ENCODE data around the gene CBX3.
"Not testable (repeated sequence)": the region's sequence is repeated elsewhere in the genome, so short reads cannot be mapped to it uniquely, and the experiment has no call there.

CBX3 gene

DNA sequence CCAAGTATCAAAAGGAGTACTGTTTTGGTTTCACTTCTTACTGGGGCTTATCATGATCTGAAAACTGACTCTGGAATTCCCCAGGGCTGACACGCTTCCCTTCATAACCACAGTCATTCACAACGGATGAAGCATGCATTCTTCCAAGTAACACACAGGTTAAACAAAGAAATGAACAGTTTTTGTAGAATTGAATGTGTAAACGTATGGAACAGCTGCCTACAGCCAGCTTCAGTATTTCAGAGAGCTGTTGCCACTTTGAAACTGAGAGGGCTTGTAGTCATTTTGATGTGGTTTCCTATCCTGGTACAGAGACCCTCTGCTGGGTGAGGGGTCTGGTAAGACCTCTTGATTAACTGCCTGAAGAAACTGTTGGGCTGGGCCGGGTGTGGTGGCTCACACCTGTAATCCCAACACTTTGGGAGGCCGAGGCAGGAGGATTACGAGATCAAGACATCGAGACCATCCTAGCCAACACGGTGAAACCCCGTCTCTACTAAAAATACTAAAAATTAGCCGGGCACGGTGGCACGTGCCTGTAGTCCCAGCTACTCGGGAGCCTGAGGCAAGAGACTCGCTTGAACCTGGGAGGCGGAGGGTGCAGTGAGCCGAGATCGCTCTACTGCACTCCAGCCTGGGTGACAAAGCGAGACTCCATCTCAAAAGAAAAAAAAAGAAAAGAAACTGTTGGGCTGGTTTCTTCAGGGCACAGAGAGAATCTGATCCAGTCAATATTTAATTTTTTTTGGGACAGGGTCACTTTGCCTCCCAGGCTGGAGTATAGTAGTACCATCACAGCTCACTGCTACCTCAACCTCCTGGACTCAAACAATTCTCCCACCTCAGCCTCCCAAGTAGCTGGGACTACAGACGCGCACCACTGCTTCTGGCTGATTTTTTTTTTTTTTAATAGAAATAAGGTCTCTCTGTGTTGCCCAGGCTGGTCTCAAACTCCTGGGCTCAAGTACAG, 44.8 kb upstream of the CBX3 start:
- H3K9me3 ChIP-seq (ENCODE audit: insufficient read depth, low read length): peaks cover 9% of the 10 kb centered on the region; the same call in 1 of the 2 replicates
- no peaks in the 10 kb centered on the region for H3K27me3 ChIP-seq (ENCODE audit: insufficient read depth, insufficient read length)
- H3K4me1 ChIP-seq (ENCODE audit: insufficient read depth, insufficient read length): peaks cover 15% of the 10 kb centered on the region
- H3K36me3 ChIP-seq (ENCODE audit: insufficient read depth, insufficient read length, low read length): no peaks in the 10 kb centered on the region
- DNase-seq (ENCODE audit: low read depth, low spot score): no peak
- no peak overlapping the region for H3K9ac ChIP-seq (ENCODE audit: insufficient read length, low read depth)
- no peak overlapping the region for H3K4me3 ChIP-seq (ENCODE audit: insufficient read length, low read depth)
- TF ChIP-seq ZNF274 (IDR thresholded peaks at IDR 0.05; ENCODE audit: low read depth, low read length) (no peak), YY1 (IDR thresholded peaks at IDR 0.05; ENCODE audit: insufficient read depth, insufficient read length) (no peak), SUZ12 (IDR thresholded peaks at IDR 0.05; ENCODE audit: extremely low read depth, insufficient read depth, insufficient read length) (no peak)

DNA sequence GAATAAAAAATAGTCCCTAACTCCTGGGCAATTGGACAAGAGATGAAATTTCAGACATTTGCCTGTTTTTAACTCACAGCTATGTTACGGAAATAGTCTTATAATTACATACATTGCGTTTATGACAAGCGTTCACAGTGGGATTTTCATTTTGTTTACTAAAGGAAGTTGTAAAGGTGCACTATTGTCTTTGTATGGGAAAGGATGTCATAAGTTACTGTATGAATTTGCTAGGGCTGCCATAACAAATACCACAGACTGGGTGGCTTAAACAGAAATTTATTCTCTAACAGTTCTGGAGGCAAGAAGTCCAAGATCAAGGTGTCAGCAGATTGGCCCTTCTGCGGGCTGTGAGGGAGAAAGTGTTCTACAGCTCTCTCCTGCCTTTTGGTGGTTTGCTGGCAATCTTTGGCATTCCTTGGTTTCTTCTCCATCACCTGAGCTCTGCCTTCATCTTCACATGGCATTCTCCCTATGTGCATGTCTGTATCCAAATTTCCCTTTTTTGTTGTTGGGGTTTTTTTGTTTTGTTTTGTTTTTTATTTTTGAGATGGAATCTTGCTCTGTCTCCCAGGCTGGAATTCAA, 43.9 kb upstream of the CBX3 start:
- no peaks in the 10 kb centered on the region for H3K36me3 ChIP-seq (ENCODE audit: insufficient read depth, insufficient read length, low read length)
- H3K4me3 ChIP-seq (ENCODE audit: insufficient read length, low read depth): no peak overlapping the region
- H3K9me3 ChIP-seq (ENCODE audit: insufficient read depth, low read length): peaks cover 9% of the 10 kb centered on the region; the same call in 1 of the 2 replicates
- peaks cover 14% of the 10 kb centered on the region for H3K4me1 ChIP-seq (ENCODE audit: insufficient read depth, insufficient read length)
- H3K9ac ChIP-seq (ENCODE audit: insufficient read length, low read depth): no peak overlapping the region
- no peaks in the 10 kb centered on the region for H3K27me3 ChIP-seq (ENCODE audit: insufficient read depth, insufficient read length)
- DNase-seq (ENCODE audit: low read depth, low spot score): no peak
- TF ChIP-seq YY1 (IDR thresholded peaks at IDR 0.05; ENCODE audit: insufficient read depth, insufficient read length): no peak
- no peak for TF ChIP-seq SUZ12 (IDR thresholded peaks at IDR 0.05; ENCODE audit: extremely low read depth, insufficient read depth, insufficient read length)
- TF ChIP-seq ZNF274 (IDR thresholded peaks at IDR 0.05; ENCODE audit: low read depth, low read length): no peak

DNA sequence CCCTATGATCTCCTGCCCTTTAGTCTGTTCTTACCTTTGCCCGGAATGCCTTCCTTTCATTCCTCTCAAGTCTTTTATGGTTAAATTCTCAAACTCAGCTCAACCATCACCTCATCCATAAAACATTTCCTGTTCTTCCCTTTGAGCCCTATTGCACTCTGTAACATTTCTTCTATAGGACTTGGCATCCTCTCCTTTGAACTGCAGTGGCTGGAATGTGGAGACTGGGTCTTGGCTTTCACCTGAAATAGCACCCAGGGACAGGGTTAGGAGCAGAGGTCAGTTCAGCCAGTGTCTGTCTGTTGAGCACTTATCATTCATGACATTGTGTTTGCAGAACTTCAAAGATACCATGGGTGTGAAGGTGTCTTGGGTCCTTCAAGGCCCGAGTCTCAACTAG, 42.3 kb upstream of the CBX3 start:
- Histone ChIP-seq H3K4me1 (ENCODE audit: insufficient read depth, insufficient read length) (peaks cover 11% of the 10 kb centered on the region), H3K9ac (ENCODE audit: insufficient read length, low read depth) (no peak overlapping the region), H3K4me3 (ENCODE audit: insufficient read length, low read depth) (no peak overlapping the region), H3K9me3 (ENCODE audit: insufficient read depth, low read length) (peaks cover 7% of the 10 kb centered on the region; the same call in 1 of the 2 replicates), H3K36me3 (ENCODE audit: insufficient read depth, insufficient read length, low read length) (no peaks in the 10 kb centered on the region), H3K27me3 (ENCODE audit: insufficient read depth, insufficient read length) (no peaks in the 10 kb centered on the region)
- TF ChIP-seq YY1 (IDR thresholded peaks at IDR 0.05; ENCODE audit: insufficient read depth, insufficient read length) (no peak), SUZ12 (IDR thresholded peaks at IDR 0.05; ENCODE audit: extremely low read depth, insufficient read depth, insufficient read length) (no peak), ZNF274 (IDR thresholded peaks at IDR 0.05; ENCODE audit: low read depth, low read length) (no peak)
- no peak for DNase-seq (ENCODE audit: low read depth, low spot score)

DNA sequence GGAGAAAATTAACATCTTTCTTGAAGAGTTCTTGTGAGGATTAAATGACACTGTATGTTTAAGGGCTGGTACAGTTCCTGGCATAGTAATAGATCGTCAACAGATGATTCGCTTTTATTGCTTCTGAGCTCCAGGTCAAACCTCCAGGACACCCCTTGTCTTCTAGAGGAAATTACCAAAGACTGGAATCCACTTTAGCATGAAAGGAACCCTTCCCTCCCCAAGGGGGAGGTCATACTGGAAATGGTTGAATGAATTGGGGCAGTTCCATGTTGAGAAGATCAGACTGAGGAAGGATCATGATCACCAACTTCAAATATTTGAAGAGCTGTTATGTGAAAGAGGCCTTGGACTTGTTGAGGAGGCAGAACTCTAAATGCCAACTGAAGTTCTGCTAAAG, 40.6 kb upstream of the CBX3 start:
- Histone ChIP-seq H3K9ac (ENCODE audit: insufficient read length, low read depth) (no peak overlapping the region), H3K9me3 (ENCODE audit: insufficient read depth, low read length) (no peaks in the 10 kb centered on the region), H3K27me3 (ENCODE audit: insufficient read depth, insufficient read length) (no peaks in the 10 kb centered on the region), H3K36me3 (ENCODE audit: insufficient read depth, insufficient read length, low read length) (no peaks in the 10 kb centered on the region), H3K4me3 (ENCODE audit: insufficient read length, low read depth) (no peak overlapping the region), H3K4me1 (ENCODE audit: insufficient read depth, insufficient read length) (peaks cover 4% of the 10 kb centered on the region)
- TF ChIP-seq SUZ12 (IDR thresholded peaks at IDR 0.05; ENCODE audit: extremely low read depth, insufficient read depth, insufficient read length) (no peak), ZNF274 (IDR thresholded peaks at IDR 0.05; ENCODE audit: low read depth, low read length) (no peak), YY1 (IDR thresholded peaks at IDR 0.05; ENCODE audit: insufficient read depth, insufficient read length) (no peak)
- no peak for DNase-seq (ENCODE audit: low read depth, low spot score)

DNA sequence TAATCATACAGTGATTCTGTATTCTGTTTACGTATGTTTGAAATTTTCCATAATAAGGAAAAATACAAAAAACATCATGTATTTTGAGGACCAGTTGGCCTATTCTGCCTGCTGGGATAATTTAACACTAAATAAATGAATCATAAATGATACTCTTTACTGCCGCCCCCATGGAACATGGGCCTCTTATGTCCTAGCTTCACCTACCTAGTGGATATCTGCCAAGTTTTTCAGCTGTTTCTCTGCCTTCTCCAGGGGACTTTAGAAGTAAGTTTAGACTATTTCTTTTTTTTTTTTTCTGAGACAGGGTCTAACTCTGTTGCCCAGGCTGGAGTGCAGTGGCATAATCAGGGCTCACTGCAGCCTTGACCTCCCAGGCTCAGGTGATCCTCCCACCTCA, 39.1 kb upstream of the CBX3 start:
- Histone ChIP-seq H3K4me3 (ENCODE audit: insufficient read length, low read depth) (no peak overlapping the region), H3K4me1 (ENCODE audit: insufficient read depth, insufficient read length) (peaks cover 10% of the 10 kb centered on the region), H3K27me3 (ENCODE audit: insufficient read depth, insufficient read length) (no peaks in the 10 kb centered on the region), H3K9me3 (ENCODE audit: insufficient read depth, low read length) (no peaks in the 10 kb centered on the region), H3K9ac (ENCODE audit: insufficient read length, low read depth) (no peak overlapping the region), H3K36me3 (ENCODE audit: insufficient read depth, insufficient read length, low read length) (no peaks in the 10 kb centered on the region)
- no peak for DNase-seq (ENCODE audit: low read depth, low spot score)
- TF ChIP-seq ZNF274 (IDR thresholded peaks at IDR 0.05; ENCODE audit: low read depth, low read length): no peak
- TF ChIP-seq SUZ12 (IDR thresholded peaks at IDR 0.05; ENCODE audit: extremely low read depth, insufficient read depth, insufficient read length): no peak

DNA sequence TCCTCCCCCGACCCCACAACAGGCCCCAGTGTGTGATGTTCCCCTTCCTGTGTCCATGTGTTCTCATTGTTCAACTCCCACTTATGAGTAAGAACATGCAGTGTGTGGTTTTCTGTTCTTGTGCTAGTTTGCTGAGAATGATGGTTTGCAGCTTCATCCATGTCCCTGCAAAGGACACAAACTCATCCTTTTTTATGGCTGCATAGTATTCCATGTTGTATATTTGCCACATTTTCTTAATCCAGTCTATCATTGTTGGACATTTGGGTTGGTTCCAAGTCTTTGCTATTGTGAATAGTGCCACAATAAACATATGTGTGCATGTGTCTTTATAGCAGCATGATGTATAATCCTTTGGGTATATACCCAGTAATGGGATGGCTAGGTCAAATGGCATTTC, 37.7 kb upstream of the CBX3 start:
- not testable (repeated sequence) for H3K4me1 ChIP-seq (ENCODE audit: insufficient read depth, insufficient read length); H3K9me3 ChIP-seq (ENCODE audit: insufficient read depth, low read length); H3K36me3 ChIP-seq (ENCODE audit: insufficient read depth, insufficient read length, low read length); H3K4me3 ChIP-seq (ENCODE audit: insufficient read length, low read depth); DNase-seq (ENCODE audit: low read depth, low spot score); H3K27me3 ChIP-seq (ENCODE audit: insufficient read depth, insufficient read length); H3K9ac ChIP-seq (ENCODE audit: insufficient read length, low read depth)

DNA sequence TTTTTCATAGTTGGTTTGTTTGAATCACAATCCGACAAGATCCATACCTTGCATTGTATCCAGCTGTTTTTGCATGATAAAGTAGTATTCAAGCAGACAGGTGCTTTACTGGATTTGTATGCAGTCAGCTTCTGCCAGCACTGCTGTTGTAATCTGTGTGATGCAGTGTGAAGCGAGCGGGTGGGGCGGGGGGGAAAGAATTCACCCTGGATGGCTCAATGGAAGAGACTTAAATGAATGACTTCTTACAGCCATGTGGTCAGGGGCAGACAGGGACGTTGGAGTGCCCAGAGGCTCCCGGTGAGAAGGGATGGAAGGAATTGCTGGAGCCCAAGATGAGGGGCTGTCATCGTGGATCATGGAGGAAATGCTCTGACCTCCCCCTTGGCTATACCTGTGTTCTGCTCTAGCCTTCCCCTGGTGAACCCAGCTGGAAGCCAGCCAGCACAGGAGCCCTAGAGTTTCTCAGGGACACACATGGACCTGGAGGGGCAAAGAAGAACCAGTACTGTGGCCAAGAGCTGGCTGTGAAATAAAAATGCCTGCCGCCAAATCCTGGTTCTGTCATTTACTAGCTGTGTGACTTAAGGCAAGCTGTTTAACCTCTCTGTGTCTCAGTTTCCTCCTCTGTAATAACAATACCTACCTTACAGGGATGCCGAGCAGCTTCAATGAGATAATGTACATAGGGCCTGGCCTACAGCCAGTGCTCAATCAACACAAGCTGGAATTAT, 35.4 kb upstream of the CBX3 start:
- H3K4me1 ChIP-seq (ENCODE audit: insufficient read depth, insufficient read length): peaks cover 8% of the 10 kb centered on the region
- no peak overlapping the region for H3K9ac ChIP-seq (ENCODE audit: insufficient read length, low read depth)
- no peak for DNase-seq (ENCODE audit: low read depth, low spot score)
- no peaks in the 10 kb centered on the region for H3K27me3 ChIP-seq (ENCODE audit: insufficient read depth, insufficient read length)
- H3K4me3 ChIP-seq (ENCODE audit: insufficient read length, low read depth): no peak overlapping the region
- peaks cover 8% of the 10 kb centered on the region for H3K36me3 ChIP-seq (ENCODE audit: insufficient read depth, insufficient read length, low read length)
- H3K9me3 ChIP-seq (ENCODE audit: insufficient read depth, low read length): no peaks in the 10 kb centered on the region
- TF ChIP-seq SUZ12 (IDR thresholded peaks at IDR 0.05; ENCODE audit: extremely low read depth, insufficient read depth, insufficient read length) (no peak), ZNF274 (IDR thresholded peaks at IDR 0.05; ENCODE audit: low read depth, low read length) (no peak), YY1 (IDR thresholded peaks at IDR 0.05; ENCODE audit: insufficient read depth, insufficient read length) (no peak)

Measured in NT2/D1 (cell line).